K562 (cell line): ENCODE data around the gene TRIM75.

Experiments used
- EP300 ChIP-seq: IDR thresholded peaks from 2 replicates; pipeline ENCODE4 v1.6.1; 2012; ENCODE audit warnings: low read length, improper control_type of control experiment
- POLR2A ChIP-seq: fragments of 450-650 bp; conservative IDR thresholded peaks from 2 replicates; pipeline ENCODE4 v1.6.1; 2016
- SMC3 ChIP-seq: conservative IDR thresholded peaks from 2 replicates; pipeline ENCODE4 v1.6.1; 2011; ENCODE audit warnings: low read depth, low read length, improper control_type of control experiment; ENCODE audit not compliant: insufficient read depth
- YY1 ChIP-seq, 3 experiments: IDR thresholded peaks; 2 replicates each; pipeline ENCODE4 v1.6.1; 2011; ENCODE audit warnings: low read length in 2 of 3, mild to moderate bottlenecking in 2 of 3, moderate library complexity in 2 of 3, borderline replicate concordance in 1 of 3, control low read depth in 1 of 3, low read depth in 1 of 3; ENCODE audit not compliant: insufficient read depth in 3 of 3, insufficient replicate concordance in 2 of 3, control insufficient read depth in 1 of 3, insufficient read length in 1 of 3; ENCODE audit errors: extremely low read depth in 1 of 3
- ZNF274 ChIP-seq: IDR thresholded peaks from 2 replicates; pipeline ENCODE4 v1.6.1; 2011; ENCODE audit warnings: low read depth, mild to moderate bottlenecking, low read length, moderate library complexity, borderline replicate concordance
- TF ChIP-seq, protein P1 (sequence below): fragments of 450-650 bp; conservative IDR thresholded peaks from 2 replicates; pipeline ENCODE4 v1.6.1; 2016; ENCODE audit warnings: missing genetic modification characterization, low read depth, mild to moderate bottlenecking, missing compliant biosample characterization, moderate library complexity
- TF ChIP-seq, protein P2 (sequence below), 3 experiments: IDR thresholded peaks in 2 of 3; conservative IDR thresholded peaks in 1 of 3; 2 replicates each; pipeline ENCODE4 v1.5.1; 2011 to 2012; ENCODE audit warnings: low read length in 3 of 3, mild to moderate bottlenecking in 3 of 3, control low read depth in 2 of 3, improper control_type of control experiment in 1 of 3, inconsistent platforms in 1 of 3, low read depth in 1 of 3, mixed read lengths in 1 of 3, moderate library complexity in 1 of 3; ENCODE audit not compliant: insufficient read depth in 2 of 3

DNA sequence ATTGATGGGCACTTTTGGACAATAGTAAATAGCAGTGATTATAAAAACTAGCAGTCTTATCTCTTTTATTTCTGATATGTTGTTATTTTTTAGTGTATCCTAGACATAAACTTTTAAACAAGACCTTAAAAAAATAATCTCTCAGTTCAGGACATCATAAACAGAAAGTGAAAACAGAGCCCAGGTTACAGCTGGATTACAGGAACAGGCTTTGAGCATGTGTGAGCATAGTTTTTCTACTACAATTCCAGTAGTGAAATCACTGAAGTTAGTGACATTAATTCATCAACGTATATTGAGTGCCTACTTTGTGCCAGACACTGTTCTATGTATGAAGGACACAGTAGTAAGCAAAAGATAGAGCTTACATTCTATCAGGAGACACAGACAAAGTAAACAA lies 16.9 kb downstream of the TRIM75 start:
- TF ChIP-seq, protein P1, sequence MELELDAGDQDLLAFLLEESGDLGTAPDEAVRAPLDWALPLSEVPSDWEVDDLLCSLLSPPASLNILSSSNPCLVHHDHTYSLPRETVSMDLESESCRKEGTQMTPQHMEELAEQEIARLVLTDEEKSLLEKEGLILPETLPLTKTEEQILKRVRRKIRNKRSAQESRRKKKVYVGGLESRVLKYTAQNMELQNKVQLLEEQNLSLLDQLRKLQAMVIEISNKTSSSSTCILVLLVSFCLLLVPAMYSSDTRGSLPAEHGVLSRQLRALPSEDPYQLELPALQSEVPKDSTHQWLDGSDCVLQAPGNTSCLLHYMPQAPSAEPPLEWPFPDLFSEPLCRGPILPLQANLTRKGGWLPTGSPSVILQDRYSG (tag) = no peak
- TF ChIP-seq ZNF274 = no peak
- no peak for TF ChIP-seq POLR2A
- no peak for TF ChIP-seq YY1 (IDR thresholded peaks at IDR 0.05; ENCODE audit: borderline replicate concordance in 1 of 3, control insufficient read depth in 1 of 3, extremely low read depth in 1 of 3, insufficient read depth in 3 of 3, insufficient read length in 1 of 3, insufficient replicate concordance in 2 of 3, low read depth in 1 of 3, low read length in 2 of 3)
- no peak for TF ChIP-seq EP300
- TF ChIP-seq, protein P2, sequence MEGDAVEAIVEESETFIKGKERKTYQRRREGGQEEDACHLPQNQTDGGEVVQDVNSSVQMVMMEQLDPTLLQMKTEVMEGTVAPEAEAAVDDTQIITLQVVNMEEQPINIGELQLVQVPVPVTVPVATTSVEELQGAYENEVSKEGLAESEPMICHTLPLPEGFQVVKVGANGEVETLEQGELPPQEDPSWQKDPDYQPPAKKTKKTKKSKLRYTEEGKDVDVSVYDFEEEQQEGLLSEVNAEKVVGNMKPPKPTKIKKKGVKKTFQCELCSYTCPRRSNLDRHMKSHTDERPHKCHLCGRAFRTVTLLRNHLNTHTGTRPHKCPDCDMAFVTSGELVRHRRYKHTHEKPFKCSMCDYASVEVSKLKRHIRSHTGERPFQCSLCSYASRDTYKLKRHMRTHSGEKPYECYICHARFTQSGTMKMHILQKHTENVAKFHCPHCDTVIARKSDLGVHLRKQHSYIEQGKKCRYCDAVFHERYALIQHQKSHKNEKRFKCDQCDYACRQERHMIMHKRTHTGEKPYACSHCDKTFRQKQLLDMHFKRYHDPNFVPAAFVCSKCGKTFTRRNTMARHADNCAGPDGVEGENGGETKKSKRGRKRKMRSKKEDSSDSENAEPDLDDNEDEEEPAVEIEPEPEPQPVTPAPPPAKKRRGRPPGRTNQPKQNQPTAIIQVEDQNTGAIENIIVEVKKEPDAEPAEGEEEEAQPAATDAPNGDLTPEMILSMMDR (IDR thresholded peaks at IDR 0.05 in 2 of 3, conservative IDR thresholded peaks at IDR 0.05 in 1 of 3; ENCODE audit: insufficient read depth in 2 of 3, low read depth in 1 of 3, low read length in 3 of 3) = no peak
- no peak for TF ChIP-seq SMC3
